Nucleus accumbens (tissue), 56 donors: ENCODE measurements around the gene OGDH.
"Not testable (repeated sequence)": the region's sequence is repeated elsewhere in the genome, so short reads cannot be mapped to it uniquely, and the experiment has no call there.

Experiments used
- DNase-seq, 56 donors: peaks; one replicate each; lab custom pipeline; 2025; lab: John Stamatoyannopoulos, UW

OGDH gene

DNA sequence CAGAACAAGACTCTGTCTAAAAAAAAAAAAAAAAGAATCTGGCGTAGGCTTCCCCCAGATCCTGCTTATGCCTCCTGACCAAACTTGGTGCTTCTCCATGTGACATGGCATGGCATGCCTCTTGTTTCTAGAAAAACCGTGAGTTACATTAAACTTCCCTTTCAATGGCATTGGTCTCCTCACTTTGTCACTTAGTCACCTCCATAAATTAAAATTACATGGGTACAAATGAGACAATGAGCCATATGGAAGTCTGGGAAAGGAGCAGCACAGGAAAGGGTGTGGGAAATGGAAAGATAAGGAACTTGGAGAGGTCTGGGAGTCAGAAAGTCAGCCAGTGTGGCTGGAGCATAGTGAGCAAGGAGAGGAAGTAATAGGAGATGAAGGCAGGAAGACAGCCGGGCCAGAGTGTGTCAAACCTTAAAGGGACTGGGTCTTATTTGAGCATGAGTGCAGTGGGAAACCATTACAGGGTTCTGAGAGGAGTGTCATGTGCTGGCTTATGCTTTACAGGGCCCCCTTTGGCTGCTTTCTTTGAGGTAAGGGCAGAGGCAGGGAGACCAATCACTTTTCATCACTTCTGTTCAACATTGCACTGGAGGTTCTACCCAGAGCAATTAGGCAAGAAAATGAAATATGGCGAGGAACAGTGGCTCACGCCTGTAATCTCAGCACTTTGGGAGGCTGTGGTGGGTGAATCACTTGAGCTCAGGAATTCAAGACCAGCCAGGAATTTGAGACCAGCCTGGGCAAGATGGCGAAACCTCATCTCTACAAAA, 120.9 kb downstream of the OGDH start:
- DNase-seq = no peak

- DNase-seq = no peak
These were observed 121.5 kb downstream of the OGDH start for GRCh38 chr7:44727937-44728262.

GRCh38 chr7:44729949-44730590, 123.6 kb downstream of the OGDH start:
- DNase-seq = no peak

GRCh38 chr7:44732971-44733370, 126.5 kb downstream of the OGDH start:
- DNase-seq = not testable (repeated sequence)

- DNase-seq = no peak
These were observed 127.5 kb downstream of the OGDH start for GRCh38 chr7:44733708-44734481.

GRCh38 chr7:44735403-44736165, 129.2 kb downstream of the OGDH start:
- DNase-seq = peak in 2 of 56 donors; percentile 7 to 15

DNA sequence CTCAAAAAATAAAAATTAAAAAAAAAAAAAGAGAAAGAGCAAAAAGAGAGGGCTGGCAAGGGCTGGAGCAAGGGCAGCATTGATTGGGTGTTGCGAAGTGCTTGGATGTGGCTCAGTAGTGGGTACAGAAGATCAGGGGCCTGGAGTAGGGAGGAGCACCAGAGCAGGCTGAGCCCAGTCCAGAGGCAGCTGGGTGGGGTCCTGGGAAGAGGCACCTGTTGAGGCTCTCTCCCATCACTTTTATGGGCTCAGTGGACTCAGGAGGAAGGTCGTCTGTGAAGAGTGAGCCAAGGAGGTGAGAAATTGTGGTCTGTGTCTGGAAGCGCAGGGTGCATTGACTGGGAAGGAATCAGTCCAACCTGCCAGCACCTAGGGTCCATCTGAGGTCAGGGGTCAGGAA, 130.5 kb downstream of the OGDH start:
- DNase-seq = no peak

- DNase-seq = no peak
These were observed 131.8 kb downstream of the OGDH start for GRCh38 chr7:44738051-44738723.

DNA sequence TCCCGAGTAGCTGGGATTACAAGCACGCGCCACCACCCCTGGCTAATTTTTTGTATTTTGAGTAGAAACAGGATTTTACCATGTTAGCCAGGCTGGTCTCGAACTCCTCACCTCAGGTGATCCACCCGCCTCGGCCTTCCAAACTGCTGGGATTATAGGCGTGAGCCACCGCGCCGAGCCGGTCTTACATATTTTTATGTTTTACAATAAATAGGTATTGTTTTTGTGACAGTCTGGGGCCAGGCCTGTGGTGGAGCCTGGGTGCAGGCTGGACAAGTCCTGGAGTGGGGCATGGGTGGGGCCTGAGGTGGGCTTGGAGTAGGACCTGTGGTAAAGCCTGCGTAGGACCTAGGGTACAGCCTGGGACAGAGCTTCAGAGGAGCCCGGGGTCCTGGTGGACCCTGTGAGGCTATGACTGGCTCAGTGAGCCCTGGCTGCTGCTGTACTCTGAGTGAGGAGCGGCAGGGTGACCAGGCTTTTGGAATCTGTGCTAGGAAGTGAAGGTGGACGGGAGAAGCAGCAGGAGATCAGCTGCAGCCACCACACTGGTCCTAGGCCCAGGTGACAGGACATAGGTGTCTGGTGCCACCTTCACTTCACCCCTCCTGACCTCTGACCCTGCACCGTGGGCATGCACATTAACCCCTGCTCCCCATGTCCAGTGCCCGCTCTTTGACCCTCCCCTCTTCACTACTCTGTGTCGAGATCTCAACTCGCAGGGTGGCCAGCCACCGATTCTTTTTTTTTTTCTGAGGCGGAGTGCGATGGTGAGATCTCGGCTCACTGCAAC, 132.6 kb downstream of the OGDH start:
- no peak for DNase-seq

GRCh38 chr7:44740055-44740454, 133.6 kb downstream of the OGDH start:
- no peak for DNase-seq

DNA sequence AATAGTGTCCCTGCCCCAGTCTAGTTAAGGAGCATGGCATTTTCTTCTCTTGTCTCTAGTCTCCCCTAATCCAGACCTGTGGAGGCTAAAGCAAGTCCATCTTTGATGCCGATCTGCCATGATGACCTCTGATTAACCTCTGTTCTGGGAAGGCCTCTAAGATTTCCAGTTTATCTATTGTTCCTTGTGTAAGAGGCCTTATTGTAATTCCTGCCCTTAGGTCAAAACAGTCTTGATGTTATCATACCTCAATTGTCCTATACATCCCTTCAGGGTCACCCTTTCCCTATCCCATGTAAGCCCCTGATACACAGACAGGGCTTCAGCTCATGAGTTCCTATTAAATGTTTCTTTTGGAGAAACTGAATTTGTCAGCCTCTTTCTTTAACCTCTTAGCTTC, 137.3 kb downstream of the OGDH start:
- no peak for DNase-seq

DNA sequence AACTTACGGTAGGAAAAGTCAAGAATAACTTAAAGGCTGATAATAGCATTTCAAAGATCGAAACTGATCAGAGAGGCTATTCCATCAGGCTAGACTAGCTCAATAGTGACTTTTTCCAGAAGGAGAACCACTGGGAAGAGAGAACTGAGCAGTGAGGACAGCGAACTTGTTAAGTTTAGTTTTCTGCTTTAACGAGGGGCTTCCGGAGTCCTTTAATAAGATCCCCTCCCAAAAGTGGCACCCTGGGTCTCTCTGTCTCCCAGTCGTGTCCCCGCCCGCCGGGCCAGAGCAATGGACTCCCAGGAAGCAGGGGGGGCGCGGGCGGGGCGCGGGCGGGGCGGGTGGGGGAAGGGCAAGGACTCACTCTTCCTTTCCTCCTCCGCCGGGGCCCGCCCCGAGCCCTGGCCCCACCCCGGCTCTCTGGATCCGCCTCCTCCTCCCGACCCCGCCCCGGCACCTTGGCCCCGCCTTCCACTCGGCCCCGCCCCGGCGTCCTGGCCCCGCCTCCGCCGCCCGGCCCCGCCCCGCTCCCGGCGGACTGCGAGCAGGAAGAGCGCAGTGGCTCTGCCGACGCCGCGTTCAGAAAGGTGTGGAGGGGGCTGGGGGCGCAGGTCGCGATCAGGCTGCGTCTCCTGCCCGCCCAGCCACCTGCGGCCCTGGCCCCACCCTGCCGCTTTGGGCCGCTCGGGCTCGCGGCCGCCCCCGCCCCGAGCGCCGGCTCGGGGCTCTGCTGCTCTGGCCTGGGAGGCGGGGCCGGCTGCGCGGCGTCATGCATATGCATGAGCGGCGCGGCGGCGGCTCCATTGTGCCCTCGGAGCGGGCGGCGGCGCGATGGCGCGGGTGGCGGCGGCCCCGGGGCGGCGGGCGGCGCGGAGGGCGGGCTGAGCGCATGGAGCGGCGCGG, 141.9 kb downstream of the OGDH start, which contains the start of gene ZMIZ2:
Gene ZMIZ2 (plus strand): TSS at position 803 of the 903 bp plus-strand sequence. CDS start 7,403 bp downstream, outside the sequence.
- peak; percentile 45 to 97 (median 92) for DNase-seq

GRCh38 chr7:44748948-44749731, 142.7 kb downstream of the OGDH start:
- DNase-seq = peak in 3 of 56 donors; percentile 48 to 78 (median 52)

GRCh38 chr7:44749992-44750391, 143.6 kb downstream of the OGDH start:
- DNase-seq = no peak

GRCh38 chr7:44750424-44750823, 144.0 kb downstream of the OGDH start:
- no peak for DNase-seq

DNA sequence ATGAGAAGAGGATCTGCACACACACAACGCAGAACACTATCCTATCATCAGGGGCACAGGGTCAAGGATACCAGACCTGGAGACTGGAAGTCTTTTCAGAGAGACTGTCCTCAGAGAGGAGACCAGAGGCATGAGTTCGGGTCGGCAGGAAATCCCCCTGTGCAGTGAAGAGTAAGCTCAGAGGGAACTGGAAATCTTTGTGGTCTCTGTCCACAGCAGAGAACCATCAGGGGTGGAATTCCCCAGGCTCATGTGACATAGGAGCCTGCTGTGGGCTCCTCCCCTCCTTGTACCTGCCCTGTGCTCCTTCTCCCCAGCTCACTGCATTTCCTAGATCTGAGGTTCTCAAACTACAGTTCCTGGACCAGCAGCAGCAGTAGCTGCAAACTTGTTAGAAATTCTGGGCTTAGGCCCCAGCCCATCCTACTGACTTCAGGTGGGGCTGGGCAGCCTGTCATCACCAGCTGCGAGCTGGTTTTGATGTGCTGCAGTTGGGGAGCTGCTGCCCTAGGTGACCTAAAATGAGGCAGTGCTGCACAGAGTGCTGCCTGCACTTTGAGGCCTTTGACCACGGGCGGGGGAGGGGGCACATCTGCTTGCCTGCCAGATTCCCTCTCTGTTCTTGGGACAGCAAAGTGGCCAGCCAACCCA, 144.6 kb downstream of the OGDH start:
- DNase-seq = no peak

GRCh38 chr7:44752822-44753221, 146.4 kb downstream of the OGDH start:
- no peak for DNase-seq
